GM04504 (cell line): ENCODE results near the gene GORASP1.
A peak's percentile ranks its signal among the peaks of the same experiment; 100 is the strongest.

ENCODE experiments used
- DNase-seq: peaks from one replicate; pipeline ENCODE4 v3.0.0-alpha.2; 2012; ENCODE audit warnings: low read depth

Gene GORASP1

GRCh38 chr3:39125841-39126500 is 18.5 kb upstream of the GORASP1 start:
- DNase-seq = no peak

- DNase-seq = no peak
These were observed 17.7 kb upstream of the GORASP1 start for GRCh38 chr3:39124876-39125840.

- no peak for DNase-seq
These were observed 15.4 kb upstream of the GORASP1 start for GRCh38 chr3:39122813-39123212.

- DNase-seq = no peak
These were observed 14.2 kb upstream of the GORASP1 start for GRCh38 chr3:39121621-39122020.

GRCh38 chr3:39118931-39119660 is 11.7 kb upstream of the GORASP1 start:
- no peak for DNase-seq

GRCh38 chr3:39118079-39118478 is 10.7 kb upstream of the GORASP1 start:
- no peak for DNase-seq

GRCh38 chr3:39115870-39116269 is 8.4 kb upstream of the GORASP1 start:
- DNase-seq = no peak

- DNase-seq = no peak
These were observed 7.0 kb upstream of the GORASP1 start for GRCh38 chr3:39114456-39114855.

- no peak for DNase-seq
These were observed 5.9 kb upstream of the GORASP1 start for GRCh38 chr3:39113291-39113690.

- no peak for DNase-seq
These were observed 5.1 kb upstream of the GORASP1 start for GRCh38 chr3:39112535-39112934.

GRCh38 chr3:39112113-39112512 is 4.7 kb upstream of the GORASP1 start:
- no peak for DNase-seq

GRCh38 chr3:39110041-39110639 is 2.7 kb upstream of the GORASP1 start:
- no peak for DNase-seq

- no peak for DNase-seq
These were observed 1.7 kb upstream of the GORASP1 start for GRCh38 chr3:39109086-39109485.

- no peak for DNase-seq
These were observed 828 bp upstream of the GORASP1 start for GRCh38 chr3:39108200-39108710.

GRCh38 chr3:39106851-39107387 is 508 bp downstream of the GORASP1 start:
- DNase-seq = peak; percentile 26

- no peak for DNase-seq
These were observed 1.1 kb downstream of the GORASP1 start for GRCh38 chr3:39106281-39106811.

- DNase-seq = no peak
These were observed 1.8 kb downstream of the GORASP1 start for GRCh38 chr3:39105687-39106063.

- no peak for DNase-seq
These were observed 2.3 kb downstream of the GORASP1 start for GRCh38 chr3:39104961-39105686.

GRCh38 chr3:39103791-39104552 is 3.5 kb downstream of the GORASP1 start:
- DNase-seq = no peak

- no peak for DNase-seq
These were observed 4.1 kb downstream of the GORASP1 start for GRCh38 chr3:39103324-39103693.
